Measurements from ENCODE around the gene BNIP1.

DNA sequence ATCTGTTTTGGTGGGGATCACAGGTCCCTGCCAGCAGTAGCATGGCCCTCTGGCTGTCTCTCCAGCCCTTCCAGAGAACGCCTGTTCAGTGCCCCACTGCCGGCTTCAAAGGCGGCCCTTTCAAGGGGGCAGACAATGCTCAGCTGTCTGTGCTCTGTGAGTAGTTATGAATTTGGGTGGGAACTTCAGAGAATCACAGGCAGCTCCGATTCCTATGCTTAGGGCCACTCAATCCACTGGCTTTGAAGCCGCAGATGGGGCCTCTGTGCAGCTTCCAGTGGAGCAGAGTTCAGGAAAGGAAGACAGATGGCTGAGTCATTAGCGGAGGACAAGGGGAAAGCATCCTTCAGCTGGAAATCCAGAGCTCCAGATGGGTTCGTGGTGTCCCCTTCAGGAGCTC, 48.2 kb downstream of the BNIP1 start:
- TF ChIP-seq, protein P1, sequence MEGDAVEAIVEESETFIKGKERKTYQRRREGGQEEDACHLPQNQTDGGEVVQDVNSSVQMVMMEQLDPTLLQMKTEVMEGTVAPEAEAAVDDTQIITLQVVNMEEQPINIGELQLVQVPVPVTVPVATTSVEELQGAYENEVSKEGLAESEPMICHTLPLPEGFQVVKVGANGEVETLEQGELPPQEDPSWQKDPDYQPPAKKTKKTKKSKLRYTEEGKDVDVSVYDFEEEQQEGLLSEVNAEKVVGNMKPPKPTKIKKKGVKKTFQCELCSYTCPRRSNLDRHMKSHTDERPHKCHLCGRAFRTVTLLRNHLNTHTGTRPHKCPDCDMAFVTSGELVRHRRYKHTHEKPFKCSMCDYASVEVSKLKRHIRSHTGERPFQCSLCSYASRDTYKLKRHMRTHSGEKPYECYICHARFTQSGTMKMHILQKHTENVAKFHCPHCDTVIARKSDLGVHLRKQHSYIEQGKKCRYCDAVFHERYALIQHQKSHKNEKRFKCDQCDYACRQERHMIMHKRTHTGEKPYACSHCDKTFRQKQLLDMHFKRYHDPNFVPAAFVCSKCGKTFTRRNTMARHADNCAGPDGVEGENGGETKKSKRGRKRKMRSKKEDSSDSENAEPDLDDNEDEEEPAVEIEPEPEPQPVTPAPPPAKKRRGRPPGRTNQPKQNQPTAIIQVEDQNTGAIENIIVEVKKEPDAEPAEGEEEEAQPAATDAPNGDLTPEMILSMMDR (tag by site-specific recombination; IDR thresholded peaks at IDR 0.05), result no peak
- TF ChIP-seq ZNF423 (tag by site-specific recombination; IDR thresholded peaks at IDR 0.05) (no peak), KLF16 (tag by site-specific recombination; IDR thresholded peaks at IDR 0.05) (no peak), ZNF621 (tag by site-specific recombination; IDR thresholded peaks at IDR 0.05) (no peak), ZBTB7A (tag by site-specific recombination; IDR thresholded peaks at IDR 0.05; ENCODE audit: low read depth) (no peak), ZIC2 (tag by site-specific recombination; IDR thresholded peaks at IDR 0.05) (no peak), ZNF138 (tag by site-specific recombination; IDR thresholded peaks at IDR 0.05; ENCODE audit: borderline replicate concordance) (no peak), ZNF549 (tag by site-specific recombination; IDR thresholded peaks at IDR 0.05) (no peak), ZFP37 (tag by site-specific recombination; IDR thresholded peaks at IDR 0.05) (no peak), ZNF768 (tag by site-specific recombination; IDR thresholded peaks at IDR 0.05) (no peak), ZNF37A (tag by site-specific recombination; IDR thresholded peaks at IDR 0.05) (no peak)

Measured in HEK293 (cell line).